Tibial nerve (tissue), 4 donors: ENCODE data around the gene CCL17.

Experiments used
- EP300 ChIP-seq, 2 donors: sonication (generic); formaldehyde crosslinking; IDR thresholded peaks; one replicate each; pipeline ENCODE4 v1.6.1; 2017; ENCODE audit warnings: antibody characterized with exemption in 2 of 2, mild to moderate bottlenecking in 1 of 2
- TF ChIP-seq, protein P1 (sequence below), 5 experiments: fragments of 200-600 bp in 3 of 5; fragments of 450-650 bp in 2 of 5; sonication (generic) in 3 of 5; IDR thresholded peaks; one replicate each; pipeline ENCODE4 v1.5.1; 2016 to 2019; ENCODE audit warnings: antibody characterized with exemption in 5 of 5, mild to moderate bottlenecking in 3 of 5, moderate library complexity in 2 of 5

DNA sequence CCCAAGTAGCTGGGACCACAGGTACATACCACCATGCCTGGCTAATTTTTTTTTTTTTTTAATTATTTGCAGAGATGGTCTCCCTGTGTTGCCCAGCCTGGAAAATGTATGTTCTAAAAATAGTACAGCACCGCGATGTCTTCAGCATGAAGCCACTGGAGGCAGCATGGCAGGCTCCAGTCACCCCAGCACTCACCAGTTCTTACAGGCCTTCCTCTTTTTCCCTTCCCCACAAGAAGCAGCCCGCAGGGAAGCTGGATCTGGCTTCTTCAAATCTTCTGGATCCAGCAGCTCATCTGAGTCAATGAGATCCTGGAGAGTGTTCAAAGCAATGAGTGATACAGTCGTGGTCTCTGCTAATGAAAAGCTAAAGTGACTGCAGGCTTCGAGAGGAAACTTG lies 26.4 kb downstream of the CCL17 start:
- no peak for TF ChIP-seq EP300 (IDR thresholded peaks at IDR 0.05)
- TF ChIP-seq, protein P1, sequence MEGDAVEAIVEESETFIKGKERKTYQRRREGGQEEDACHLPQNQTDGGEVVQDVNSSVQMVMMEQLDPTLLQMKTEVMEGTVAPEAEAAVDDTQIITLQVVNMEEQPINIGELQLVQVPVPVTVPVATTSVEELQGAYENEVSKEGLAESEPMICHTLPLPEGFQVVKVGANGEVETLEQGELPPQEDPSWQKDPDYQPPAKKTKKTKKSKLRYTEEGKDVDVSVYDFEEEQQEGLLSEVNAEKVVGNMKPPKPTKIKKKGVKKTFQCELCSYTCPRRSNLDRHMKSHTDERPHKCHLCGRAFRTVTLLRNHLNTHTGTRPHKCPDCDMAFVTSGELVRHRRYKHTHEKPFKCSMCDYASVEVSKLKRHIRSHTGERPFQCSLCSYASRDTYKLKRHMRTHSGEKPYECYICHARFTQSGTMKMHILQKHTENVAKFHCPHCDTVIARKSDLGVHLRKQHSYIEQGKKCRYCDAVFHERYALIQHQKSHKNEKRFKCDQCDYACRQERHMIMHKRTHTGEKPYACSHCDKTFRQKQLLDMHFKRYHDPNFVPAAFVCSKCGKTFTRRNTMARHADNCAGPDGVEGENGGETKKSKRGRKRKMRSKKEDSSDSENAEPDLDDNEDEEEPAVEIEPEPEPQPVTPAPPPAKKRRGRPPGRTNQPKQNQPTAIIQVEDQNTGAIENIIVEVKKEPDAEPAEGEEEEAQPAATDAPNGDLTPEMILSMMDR (IDR thresholded peaks at IDR 0.05): no peak
